Sigmoid colon (tissue), 7 donors: Measurements from ENCODE around the gene CHCHD5. TPM values are rescaled to one million over a fixed set of nuclear protein-coding genes. Genes with fewer than 3 reads are reported as not detected.
A peak's percentile ranks its signal among the peaks of the same experiment; 100 is the strongest.

Source experiments
- DNase-seq: peaks from one replicate; pipeline ENCODE4 v3.0.0-alpha.2; 2019
- H3K27ac ChIP-seq, 4 donors: fragments of 200-600 bp; sonication (generic); one replicate each; pipeline ENCODE4 v1.5.1; 2016 to 2019; ENCODE audit warnings: mild to moderate bottlenecking in 1 of 4
- H3K27me3 ChIP-seq, 3 donors: fragments of 200-600 bp; sonication (generic); one replicate each; pipeline ENCODE4 v1.5.1; 2019; ENCODE audit warnings: mild to moderate bottlenecking in 1 of 3
- H3K36me3 ChIP-seq, 4 donors: fragments of 200-600 bp; sonication (generic); one replicate each; pipeline ENCODE4 v1.5.1; 2016 to 2019
- H3K4me1 ChIP-seq, 4 donors: fragments of 200-600 bp; sonication (generic); one replicate each; pipeline ENCODE4 v1.5.1; 2017 to 2019
- H3K4me3 ChIP-seq, 4 donors: fragments of 200-600 bp; sonication (generic); one replicate each; pipeline ENCODE4 v1.5.1; 2017 to 2019; ENCODE audit warnings: mild to moderate bottlenecking in 2 of 4, moderate library complexity in 1 of 4
- H3K9me3 ChIP-seq, 4 donors: fragments of 200-600 bp in 3 of 4; sonication (generic) in 3 of 4; one replicate each; pipeline versions ENCODE4 v1.5.1 to v1.6.1; 2013 to 2019
- EP300 ChIP-seq, 4 donors: sonication (generic); formaldehyde crosslinking; IDR thresholded peaks; one replicate each; pipeline ENCODE4 v1.6.1; 2017; ENCODE audit warnings: antibody characterized with exemption in 4 of 4
- POLR2A ChIP-seq, 2 donors: fragments of 450-650 bp; IDR thresholded peaks; one replicate each; pipeline ENCODE4 v1.6.1; 2016; ENCODE audit warnings: antibody characterized with exemption in 2 of 2, mild to moderate bottlenecking in 2 of 2, moderate library complexity in 2 of 2
- POLR2AphosphoS5 ChIP-seq, 4 donors: sonication (generic); formaldehyde crosslinking; IDR thresholded peaks; one replicate each; pipeline ENCODE4 v1.6.1; 2017; ENCODE audit warnings: antibody characterized with exemption in 4 of 4
- WGBS, 2 donors: extraction: QIAGEN DNeasy Blood & Tissue Kit; methylation state at CpG; one replicate each; pipeline ENCODE4 v1.1.7; 2013; 5-methylcytosine and 5-hydroxymethylcytosine counted together
- intact Hi-C: fragments of 100-400 bp; cut with DNase I; formaldehyde crosslinking; loops from one replicate; pipeline ENCODE4 v1.15.1; 2023
- polyA plus RNA-seq, 3 donors: library from polyadenylated mRNA; stranded (reverse); fragments of 200-250 nt; gene quantifications; one replicate each; pipeline ENCODE4 v1.2.3, GENCODE V29; 2013
- total RNA-seq, 4 donors: library from RNA; depleted of rRNA; stranded (reverse); fragments of >200 nt; gene quantifications; one replicate each; pipeline ENCODE4 v1.1.0, GENCODE V29; 2016
- TF ChIP-seq, protein P1 (sequence below), 4 experiments: fragments of 450-650 bp in 3 of 4; fragments of 200-600 bp in 1 of 4; IDR thresholded peaks; one replicate each; pipeline ENCODE4 v1.5.1; 2016 to 2019; ENCODE audit warnings: antibody characterized with exemption in 4 of 4, mild to moderate bottlenecking in 3 of 4, moderate library complexity in 2 of 4
- donor health status: healthy with polysubstance abuse.
- donor health status: Bipolar disorder and iron deficiency.
- donor health status: healthy.

Gene CHCHD5
- total and polyA plus RNA-seq, 7 donors: 13.8 to 62.5 (median 36.4) TPM

DNA sequence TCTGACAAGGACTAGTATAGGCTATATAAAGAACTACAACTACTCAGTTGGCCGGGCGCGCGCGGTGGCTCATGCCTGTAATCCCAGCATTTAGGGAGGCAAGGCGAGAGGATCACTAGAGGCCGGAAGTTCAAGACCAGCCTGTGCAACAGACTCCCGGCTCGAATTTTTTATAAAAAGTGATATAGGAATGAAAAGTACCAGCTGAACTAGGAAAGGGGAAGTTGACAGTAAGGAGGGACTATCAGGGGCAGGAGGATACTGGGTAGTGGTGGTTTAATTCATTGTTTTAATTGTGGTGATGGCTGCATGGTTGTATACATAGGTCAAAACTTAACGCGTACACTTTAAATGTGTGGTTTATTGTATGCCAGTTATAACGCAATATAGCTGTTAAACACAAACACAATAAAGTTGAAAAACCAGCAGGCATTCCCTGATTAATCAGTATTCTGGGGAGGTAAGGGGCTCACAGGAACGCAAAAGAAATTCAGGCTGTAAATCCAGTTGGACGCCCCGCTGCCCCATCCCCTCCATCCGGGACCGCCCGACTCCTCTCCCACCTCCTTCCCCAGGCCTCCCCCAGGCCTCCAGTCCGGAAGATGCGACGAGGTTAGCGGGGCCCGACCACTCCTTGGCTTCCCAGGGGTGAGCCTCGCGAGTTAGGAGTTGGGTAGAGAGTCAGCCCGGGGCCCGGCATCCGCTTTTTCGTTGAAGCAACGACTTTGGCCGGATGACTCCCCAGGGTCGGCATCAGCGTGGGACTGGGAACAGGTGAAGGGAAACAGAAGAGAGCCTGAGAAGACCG is 42.9 kb upstream of the CHCHD5 start:
- WGBS, 2 donors: 12 to 18% methylated on average over 34 of the region's 34 CpGs
- Histone ChIP-seq H3K4me3 (peak overlapping the region; percentile 61 to 96 (median 87)), H3K9me3 (no peaks in the 10 kb centered on the region), H3K27me3 (no peaks in the 10 kb centered on the region), H3K36me3 (peaks cover 0 to 8% (median 0%) of the 10 kb centered on the region in 4 donors), H3K27ac (peak overlapping the region; percentile 88 to 93 (median 90)), H3K4me1 (peaks cover 0 to 21% (median 16%) of the 10 kb centered on the region in 4 donors)
- intact Hi-C loops: loop anchor here (1.0 kb wide), 2 partner anchors 42 to 59 kb away; partner anchors contain the start of gene TTL
- TF ChIP-seq, protein P1, sequence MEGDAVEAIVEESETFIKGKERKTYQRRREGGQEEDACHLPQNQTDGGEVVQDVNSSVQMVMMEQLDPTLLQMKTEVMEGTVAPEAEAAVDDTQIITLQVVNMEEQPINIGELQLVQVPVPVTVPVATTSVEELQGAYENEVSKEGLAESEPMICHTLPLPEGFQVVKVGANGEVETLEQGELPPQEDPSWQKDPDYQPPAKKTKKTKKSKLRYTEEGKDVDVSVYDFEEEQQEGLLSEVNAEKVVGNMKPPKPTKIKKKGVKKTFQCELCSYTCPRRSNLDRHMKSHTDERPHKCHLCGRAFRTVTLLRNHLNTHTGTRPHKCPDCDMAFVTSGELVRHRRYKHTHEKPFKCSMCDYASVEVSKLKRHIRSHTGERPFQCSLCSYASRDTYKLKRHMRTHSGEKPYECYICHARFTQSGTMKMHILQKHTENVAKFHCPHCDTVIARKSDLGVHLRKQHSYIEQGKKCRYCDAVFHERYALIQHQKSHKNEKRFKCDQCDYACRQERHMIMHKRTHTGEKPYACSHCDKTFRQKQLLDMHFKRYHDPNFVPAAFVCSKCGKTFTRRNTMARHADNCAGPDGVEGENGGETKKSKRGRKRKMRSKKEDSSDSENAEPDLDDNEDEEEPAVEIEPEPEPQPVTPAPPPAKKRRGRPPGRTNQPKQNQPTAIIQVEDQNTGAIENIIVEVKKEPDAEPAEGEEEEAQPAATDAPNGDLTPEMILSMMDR (IDR thresholded peaks at IDR 0.05): no peak
- peak in 2 of 4 donors; percentile 19 to 32 for TF ChIP-seq POLR2AphosphoS5 (IDR thresholded peaks at IDR 0.05)
- TF ChIP-seq POLR2A (IDR thresholded peaks at IDR 0.05): peak; percentile 19 to 24
- TF ChIP-seq EP300 (IDR thresholded peaks at IDR 0.05): no peak
- DNase-seq: peak; percentile 80

DNA sequence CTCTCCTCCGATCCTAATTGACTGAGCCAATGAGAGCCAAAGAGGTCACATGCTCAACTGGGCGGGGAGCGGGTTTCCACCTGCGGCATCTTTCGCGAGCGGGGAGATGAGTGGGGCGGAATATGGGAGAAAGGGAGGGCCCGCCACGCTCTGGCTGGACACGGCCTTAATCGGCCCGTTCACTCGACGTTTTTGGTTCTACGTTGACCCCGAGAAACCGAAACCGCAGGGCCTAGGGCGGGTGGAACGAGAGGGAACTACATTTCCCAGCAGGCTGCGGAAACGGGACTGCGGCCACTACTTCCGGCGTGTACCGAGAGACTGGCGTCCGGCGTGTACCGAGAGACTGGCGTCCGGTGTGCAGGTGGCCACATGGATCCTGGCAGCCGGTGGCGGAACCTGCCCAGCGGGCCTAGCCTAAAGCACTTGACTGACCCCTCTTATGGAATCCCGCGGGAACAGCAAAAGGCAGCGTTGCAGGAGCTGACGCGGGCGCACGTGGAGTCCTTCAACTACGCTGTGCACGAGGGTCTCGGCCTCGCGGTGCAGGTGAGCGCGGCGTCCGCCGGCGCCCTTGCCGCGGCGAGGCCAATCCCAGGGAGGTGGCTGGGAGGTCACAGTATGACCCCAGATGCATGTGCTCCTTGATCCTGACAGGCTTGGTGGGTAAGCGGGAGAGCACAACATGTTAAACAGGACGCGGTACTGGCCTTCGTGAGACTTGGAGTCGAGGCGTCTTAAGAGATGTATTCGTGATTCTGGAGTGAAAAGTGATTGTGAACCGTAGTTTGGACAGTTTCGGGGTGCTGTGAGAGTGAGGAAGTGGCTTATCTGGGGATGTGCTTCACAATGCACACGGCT is 42.1 kb upstream of the CHCHD5 start, which contains the start of gene POLR1B:
TSS of gene POLR1B (plus strand) at position 343 of the 861 bp plus-strand sequence. CDS start at position 373, 30 bp downstream.
- peak in 3 of 4 donors; percentile 53 to 56 (median 55) for TF ChIP-seq POLR2AphosphoS5 (IDR thresholded peaks at IDR 0.05)
- no peak for TF ChIP-seq EP300 (IDR thresholded peaks at IDR 0.05)
- TF ChIP-seq, protein P1 (IDR thresholded peaks at IDR 0.05): no peak
- TF ChIP-seq POLR2A (IDR thresholded peaks at IDR 0.05): no peak
- peaks cover 0 to 15% (median under 1%) of the 10 kb centered on the region in 4 donors for H3K36me3 ChIP-seq
- WGBS, 2 donors: 0% methylated on average over 67 of the region's 67 CpGs
- H3K4me1 ChIP-seq: peaks cover 0 to 21% (median 16%) of the 10 kb centered on the region in 4 donors
- intact Hi-C loops: loop anchor here (1.0 kb wide), 2 partner anchors 41 to 60 kb away; partner anchors contain the start of gene TTL
- H3K9me3 ChIP-seq: no peaks in the 10 kb centered on the region
- H3K27me3 ChIP-seq: no peaks in the 10 kb centered on the region
- peak within 1 kb of the TSS; percentile 88 to 93 (median 90) for H3K27ac ChIP-seq
- DNase-seq: peak; percentile 88
- peak within 1 kb of the TSS; percentile 61 to 96 (median 87) for H3K4me3 ChIP-seq

DNA sequence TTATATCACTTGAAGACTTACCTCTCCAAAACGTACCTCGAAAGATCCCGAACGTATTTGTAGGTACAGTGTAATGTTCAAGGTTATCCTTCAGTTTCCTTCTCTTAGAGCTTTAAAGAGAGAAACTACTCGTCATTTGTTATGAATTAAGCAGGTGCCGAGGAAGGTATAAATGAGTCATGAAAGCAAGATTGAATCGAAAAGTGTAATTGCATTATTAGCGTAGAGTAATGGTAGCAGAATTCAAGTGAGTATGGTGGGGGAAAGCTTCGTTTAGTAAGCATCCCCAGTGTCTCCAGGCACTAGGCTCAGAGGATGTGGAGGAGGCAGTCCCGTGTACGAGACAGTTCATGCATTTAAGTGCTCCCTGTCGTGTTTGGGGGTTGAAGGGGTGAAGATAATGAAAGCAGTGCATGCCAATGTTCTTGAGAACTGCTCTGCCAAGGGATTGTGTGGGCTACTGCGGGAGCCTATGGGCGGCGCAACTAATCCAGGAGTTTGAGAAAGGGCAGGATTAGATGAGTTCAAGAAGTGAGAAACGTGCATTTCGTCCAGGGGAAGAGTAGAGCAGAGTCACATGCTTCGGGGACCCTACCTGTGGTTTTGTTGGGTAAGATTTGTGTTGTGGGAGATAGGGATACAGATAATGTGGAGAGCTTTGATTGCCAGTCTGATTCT is 41.3 kb upstream of the CHCHD5 start:
- WGBS, 2 donors: 1 to 4% methylated on average over 18 of the region's 18 CpGs
- intact Hi-C loops: loop anchor here (1.0 kb wide), 2 partner anchors 40 to 61 kb away; partner anchors contain the start of gene TTL
- Histone ChIP-seq H3K9me3 (no peaks in the 10 kb centered on the region), H3K27ac (peak overlapping the region in 1 of 4 donors; percentile 93), H3K36me3 (peaks cover 0 to 23% (median 4%) of the 10 kb centered on the region in 4 donors), H3K4me1 (peaks cover 0 to 21% (median 16%) of the 10 kb centered on the region in 4 donors), H3K27me3 (no peaks in the 10 kb centered on the region), H3K4me3 (peak overlapping the region; percentile 61 to 96 (median 87))
- no peak for DNase-seq
- TF ChIP-seq, protein P1 (IDR thresholded peaks at IDR 0.05): no peak
- TF ChIP-seq POLR2A (IDR thresholded peaks at IDR 0.05) (no peak), EP300 (IDR thresholded peaks at IDR 0.05) (no peak), POLR2AphosphoS5 (IDR thresholded peaks at IDR 0.05) (no peak)

DNA sequence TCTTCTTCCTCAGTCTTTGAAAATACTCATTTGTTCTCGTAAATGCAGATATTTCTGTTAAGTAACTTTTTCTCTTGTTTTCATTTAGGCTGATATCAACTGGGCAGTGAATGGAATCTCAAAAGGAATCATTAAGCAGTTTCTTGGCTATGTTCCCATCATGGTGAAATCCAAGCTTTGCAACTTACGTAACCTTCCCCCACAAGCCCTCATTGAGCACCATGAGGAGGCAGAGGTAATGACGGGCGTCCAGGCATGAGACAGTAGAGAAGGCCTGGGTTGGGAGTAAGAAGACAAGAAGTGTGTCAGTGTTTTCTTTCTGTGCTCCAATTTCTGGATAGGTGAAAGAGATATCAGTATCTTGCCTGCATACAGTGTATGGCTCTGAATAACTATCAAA is 37.1 kb upstream of the CHCHD5 start:
- 91 to 95% methylated on average over 4 of the region's 4 CpGs for WGBS, 2 donors
- Histone ChIP-seq H3K27ac (no peak overlapping the region), H3K4me3 (no peak overlapping the region), H3K36me3 (peaks cover 0 to 64% (median 26%) of the 10 kb centered on the region in 4 donors), H3K27me3 (no peaks in the 10 kb centered on the region), H3K9me3 (no peaks in the 10 kb centered on the region), H3K4me1 (peaks cover 0 to 15% (median 13%) of the 10 kb centered on the region in 4 donors)
- DNase-seq: no peak
- no peak for TF ChIP-seq POLR2AphosphoS5 (IDR thresholded peaks at IDR 0.05)
- TF ChIP-seq EP300 (IDR thresholded peaks at IDR 0.05): no peak
- TF ChIP-seq, protein P1 (IDR thresholded peaks at IDR 0.05): no peak
- intact Hi-C loops: no loop called here
